Testis (tissue), 3 donors: ENCODE measurements around the gene KRT81. TPM values are rescaled to one million over a fixed set of nuclear protein-coding genes. Genes with fewer than 3 reads are reported as not detected.
"Not testable (repeated sequence)": the region's sequence is repeated elsewhere in the genome, so short reads cannot be mapped to it uniquely, and the experiment has no call there.

ENCODE experiments used
- DNase-seq: peaks from one replicate; pipeline ENCODE4 v3.0.0-alpha.2; 2019
- H3K27ac ChIP-seq, 2 donors: fragments of 200-600 bp; sonication (generic); one replicate each; pipeline ENCODE4 v1.5.1; 2019
- H3K27me3 ChIP-seq: fragments of 200-600 bp; sonication (generic); one replicate; pipeline ENCODE4 v1.5.1; 2019
- H3K36me3 ChIP-seq: fragments of 200-600 bp; sonication (generic); one replicate; pipeline ENCODE4 v1.5.1; 2017; ENCODE audit warnings: low read depth; ENCODE audit errors: missing control alignments
- H3K4me1 ChIP-seq: fragments of 200-600 bp; sonication (generic); one replicate; pipeline ENCODE4 v1.5.1; 2019
- H3K4me3 ChIP-seq, 2 donors: fragments of 200-600 bp; sonication (generic); one replicate each; pipeline ENCODE4 v1.5.1; 2017 to 2019
- H3K9me3 ChIP-seq: fragments of 200-600 bp; sonication (generic); one replicate; pipeline ENCODE4 v1.5.1; 2017
- CTCF ChIP-seq, 3 experiments: fragments of 450-650 bp in 2 of 3; fragments of 200-600 bp in 1 of 3; sonication (generic) in 1 of 3; IDR thresholded peaks; one replicate each; pipeline ENCODE4 v1.5.1; 2016 to 2019; ENCODE audit warnings: antibody characterized with exemption in 3 of 3, mild to moderate bottlenecking in 2 of 3, moderate library complexity in 1 of 3
- POLR2A ChIP-seq: fragments of 450-650 bp; IDR thresholded peaks from one replicate; pipeline ENCODE4 v1.6.1; 2017; ENCODE audit warnings: antibody characterized with exemption, mild to moderate bottlenecking, moderate library complexity
- WGBS, 2 donors: methylation state at CpG; one replicate each; pipeline ENCODE4 v1.1.5; 2018; 5-methylcytosine and 5-hydroxymethylcytosine counted together
- intact Hi-C: fragments of 100-400 bp; cut with DNase I; formaldehyde crosslinking; loops from one replicate; pipeline ENCODE4 v1.15.1; 2023; ENCODE audit warnings: low total_unique reads
- polyA plus RNA-seq: library from polyadenylated mRNA; stranded (reverse); fragments of 350-450 nt; fragmentation: Illumina TruSeq; extraction: RNeasy Lipid Tissue Mini Kit (QIAGEN cat#74804); gene quantifications from one replicate; pipeline ENCODE4 v1.2.3, GENCODE V29; 2014; ENCODE audit warnings: low read depth, low replicate concordance; ENCODE audit not compliant: insufficient read depth
- total RNA-seq, 2 donors: library from RNA; depleted of rRNA; stranded (reverse); fragments of >200 nt; gene quantifications; one replicate each; pipeline ENCODE4 v1.2.3, GENCODE V29; 2016

The KRT81 gene
- total and polyA plus RNA-seq, 3 donors from 2014 or later = 0.74 TPM; not detected in 2

- Histone ChIP-seq H3K27me3 (no peaks in the 10 kb centered on the region), H3K27ac (no peak overlapping the region), H3K4me1 (no peaks in the 10 kb centered on the region), H3K4me3 (no peak overlapping the region), H3K36me3 (no peaks in the 10 kb centered on the region), H3K9me3 (no peaks in the 10 kb centered on the region)
- DNase-seq = peak; percentile 21
- TF ChIP-seq CTCF (IDR thresholded peaks at IDR 0.05) (no peak), POLR2A (no peak)
- 79 to 82% methylated on average over 11 to 12 of the region's 12 CpGs for WGBS, 2 donors
- intact Hi-C loops = no loop called here
Observed at GRCh38 chr12:52243856-52244614, 47.3 kb downstream of the KRT81 start.

- H3K27me3 ChIP-seq = no peaks in the 10 kb centered on the region
- no peak overlapping the region for H3K4me3 ChIP-seq
- intact Hi-C loops = no loop called here
- TF ChIP-seq POLR2A (no peak), CTCF (IDR thresholded peaks at IDR 0.05) (no peak)
- WGBS, 2 donors = 77 to 84% methylated on average over 5 of the region's 5 CpGs
- no peak for DNase-seq
- H3K27ac ChIP-seq = no peak overlapping the region
- H3K36me3 ChIP-seq = no peaks in the 10 kb centered on the region
- H3K9me3 ChIP-seq = no peaks in the 10 kb centered on the region
- no peaks in the 10 kb centered on the region for H3K4me1 ChIP-seq
Observed at GRCh38 chr12:52243259-52243855, 48.0 kb downstream of the KRT81 start.

- H3K27ac ChIP-seq = no peak overlapping the region
Observed at GRCh38 chr12:52242442-52243258, 48.7 kb downstream of the KRT81 start.

GRCh38 chr12:52241205-52241842 is 50.0 kb downstream of the KRT81 start:
- H3K9me3 ChIP-seq = no peaks in the 10 kb centered on the region
- no peaks in the 10 kb centered on the region for H3K36me3 ChIP-seq
- no peak overlapping the region for H3K27ac ChIP-seq
- TF ChIP-seq POLR2A = no peak
- no peak for TF ChIP-seq CTCF (IDR thresholded peaks at IDR 0.05)
- intact Hi-C loops = no loop called here
- no peak overlapping the region for H3K4me3 ChIP-seq
- H3K27me3 ChIP-seq = no peaks in the 10 kb centered on the region
- 79 to 94% methylated on average over 6 to 11 of the region's 11 CpGs for WGBS, 2 donors
- H3K4me1 ChIP-seq = no peaks in the 10 kb centered on the region
- DNase-seq = no peak

More at GRCh38 chr12:52242442-52243258, 48.7 kb downstream of the KRT81 start:
- no peak overlapping the region for H3K4me3 ChIP-seq
- H3K27me3 ChIP-seq = no peaks in the 10 kb centered on the region
- no peaks in the 10 kb centered on the region for H3K4me1 ChIP-seq
- H3K9me3 ChIP-seq = no peaks in the 10 kb centered on the region
- WGBS, 2 donors = 94 to 95% methylated on average over 9 to 11 of the region's 11 CpGs
- intact Hi-C loops = no loop called here
- H3K36me3 ChIP-seq = no peaks in the 10 kb centered on the region
- DNase-seq = no peak
- no peak for TF ChIP-seq POLR2A
- TF ChIP-seq CTCF (IDR thresholded peaks at IDR 0.05) = no peak

- H3K36me3 ChIP-seq, intact Hi-C loops, H3K27ac ChIP-seq, H3K4me3 ChIP-seq, H3K9me3 ChIP-seq, DNase-seq, H3K4me1 ChIP-seq, H3K27me3 ChIP-seq: not testable (repeated sequence)
- 94% methylated on average over 6 of the region's 6 CpGs for WGBS, 2 donors
Observed at GRCh38 chr12:52240247-52240646, 51.1 kb downstream of the KRT81 start.
